HEK293 (cell line): ENCODE results near the gene LPAR6.

Experiments
- CTCF ChIA-PET: fragments of 350-600 bp; formaldehyde crosslinking; extraction: SDS; loops from one replicate; lab custom pipeline; 2021; ENCODE audit warnings: antibody characterized with exemption; lab: Yijun Ruan, JAX
- POLR2A ChIA-PET: fragments of 300-600 bp; formaldehyde crosslinking; extraction: SDS; loops from one replicate; lab custom pipeline; 2020; ENCODE audit warnings: antibody characterized with exemption, inconsistent platforms; lab: Yijun Ruan, JAX
- H3K27ac ChIP-seq: fragments of 200-500 bp; sonication (Bioruptor generic); 2 replicates; pipeline ENCODE4 v1.5.1; 2014; ENCODE audit warnings: low read depth, low read length, control low read depth, inconsistent platforms; ENCODE audit errors: extremely low read depth
- H3K36me3 ChIP-seq, 2 experiments: fragments of 200-500 bp in 1 of 2; sonication (Bioruptor generic) in 1 of 2; 1 replicate in 1 of 2; 2 replicates in 1 of 2; pipeline ENCODE4 v1.5.1; 2014 to 2017; ENCODE audit warnings: inconsistent platforms in 2 of 2, low read length in 2 of 2; ENCODE audit not compliant: control insufficient read depth in 2 of 2, insufficient read depth in 1 of 2
- H3K4me1 ChIP-seq: fragments of 200-500 bp; sonication (Bioruptor generic); 2 replicates; pipeline ENCODE4 v1.5.1; 2014; ENCODE audit warnings: mild to moderate bottlenecking, low read length, inconsistent platforms; ENCODE audit not compliant: control insufficient read depth, insufficient read depth
- H3K4me3 ChIP-seq: 2 replicates; pipeline ENCODE4 v1.5.1; 2011; ENCODE audit warnings: low read depth, mild to moderate bottlenecking, control low read depth, low read length, moderate library complexity
- H3K9me3 ChIP-seq: fragments of 200-500 bp; sonication (Bioruptor generic); 2 replicates; pipeline ENCODE4 v1.5.1; 2014; ENCODE audit warnings: low read depth, low read length, inconsistent platforms; ENCODE audit not compliant: control insufficient read depth, insufficient read depth
- AEBP2 ChIP-seq: fragments of 450-650 bp; formaldehyde crosslinking; IDR thresholded peaks from 2 replicates; pipeline ENCODE4 v1.5.1; 2016; ENCODE audit warnings: missing biosample characterization, missing genetic modification characterization, borderline replicate concordance
- HOXD13 ChIP-seq: sonication (generic); formaldehyde crosslinking; IDR thresholded peaks from 2 replicates; pipeline ENCODE4 v1.8.0; 2022; ENCODE audit warnings: missing genetic modification reagents, borderline replicate concordance
- REST ChIP-seq: fragments of 450-650 bp; formaldehyde crosslinking; IDR thresholded peaks from 2 replicates; pipeline ENCODE4 v1.5.1; 2016; ENCODE audit warnings: missing biosample characterization, missing genetic modification characterization
- ZBTB11 ChIP-seq: fragments of 450-650 bp; formaldehyde crosslinking; conservative IDR thresholded peaks from 2 replicates; pipeline ENCODE4 v1.5.1; 2016; ENCODE audit warnings: low read depth, missing biosample characterization, missing genetic modification characterization
- ZEB2 ChIP-seq: fragments of 450-650 bp; formaldehyde crosslinking; IDR thresholded peaks from 2 replicates; pipeline ENCODE4 v1.5.1; 2016; ENCODE audit warnings: missing biosample characterization, missing genetic modification characterization
- ZNF132 ChIP-seq: fragments of 450-650 bp; formaldehyde crosslinking; IDR thresholded peaks from 2 replicates; pipeline ENCODE4 v1.5.1; 2017; ENCODE audit warnings: missing biosample characterization, missing genetic modification characterization, borderline replicate concordance
- ZNF138 ChIP-seq: fragments of 450-650 bp; formaldehyde crosslinking; IDR thresholded peaks from 2 replicates; pipeline ENCODE4 v1.5.1; 2016; ENCODE audit warnings: missing biosample characterization, missing genetic modification characterization, borderline replicate concordance
- ZNF394 ChIP-seq: fragments of 450-650 bp; formaldehyde crosslinking; IDR thresholded peaks from 2 replicates; pipeline ENCODE4 v1.5.1; 2016; ENCODE audit warnings: missing biosample characterization, missing genetic modification characterization, mild to moderate bottlenecking, moderate library complexity, borderline replicate concordance
- ZNF610 ChIP-seq: fragments of 450-650 bp; formaldehyde crosslinking; IDR thresholded peaks from 2 replicates; pipeline ENCODE4 v1.5.1; 2016; ENCODE audit warnings: missing biosample characterization, missing genetic modification characterization, borderline replicate concordance
- ZNF747 ChIP-seq: fragments of 450-650 bp; formaldehyde crosslinking; IDR thresholded peaks from 2 replicates; pipeline ENCODE4 v1.5.1; 2016; ENCODE audit warnings: missing biosample characterization, missing genetic modification characterization
- ZNF830 ChIP-seq: fragments of 450-650 bp; IDR thresholded peaks from 2 replicates; pipeline ENCODE4 v1.5.0; 2018; ENCODE audit warnings: missing biosample characterization, missing genetic modification characterization, low read depth, mild to moderate bottlenecking, moderate library complexity
- TF ChIP-seq, protein P1 (sequence below): fragments of 450-650 bp; formaldehyde crosslinking; IDR thresholded peaks from 2 replicates; pipeline ENCODE4 v1.5.1; 2017; ENCODE audit warnings: missing biosample characterization, missing genetic modification characterization
- TF ChIP-seq, protein P2 (sequence below): fragments of 450-650 bp; formaldehyde crosslinking; IDR thresholded peaks from 2 replicates; pipeline ENCODE4 v1.5.1; 2016; ENCODE audit warnings: missing biosample characterization, missing genetic modification characterization
- TF ChIP-seq, protein P3 (sequence below): fragments of 450-650 bp; formaldehyde crosslinking; IDR thresholded peaks from 2 replicates; pipeline ENCODE4 v1.5.1; 2016; ENCODE audit warnings: missing biosample characterization, missing genetic modification characterization

Gene LPAR6

GRCh38 chr13:48436661-48437288 is 23.9 kb upstream of the LPAR6 start (continued):
- TF ChIP-seq, protein P1, sequence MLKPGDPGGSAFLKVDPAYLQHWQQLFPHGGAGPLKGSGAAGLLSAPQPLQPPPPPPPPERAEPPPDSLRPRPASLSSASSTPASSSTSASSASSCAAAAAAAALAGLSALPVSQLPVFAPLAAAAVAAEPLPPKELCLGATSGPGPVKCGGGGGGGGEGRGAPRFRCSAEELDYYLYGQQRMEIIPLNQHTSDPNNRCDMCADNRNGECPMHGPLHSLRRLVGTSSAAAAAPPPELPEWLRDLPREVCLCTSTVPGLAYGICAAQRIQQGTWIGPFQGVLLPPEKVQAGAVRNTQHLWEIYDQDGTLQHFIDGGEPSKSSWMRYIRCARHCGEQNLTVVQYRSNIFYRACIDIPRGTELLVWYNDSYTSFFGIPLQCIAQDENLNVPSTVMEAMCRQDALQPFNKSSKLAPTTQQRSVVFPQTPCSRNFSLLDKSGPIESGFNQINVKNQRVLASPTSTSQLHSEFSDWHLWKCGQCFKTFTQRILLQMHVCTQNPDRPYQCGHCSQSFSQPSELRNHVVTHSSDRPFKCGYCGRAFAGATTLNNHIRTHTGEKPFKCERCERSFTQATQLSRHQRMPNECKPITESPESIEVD (tag by site-specific recombination), result peak; percentile 85

GRCh38 chr13:48434200-48434599 is 21.3 kb upstream of the LPAR6 start:
- POLR2A ChIA-PET, result no interaction called here
- Histone ChIP-seq H3K4me3 (no peak overlapping the region), H3K27ac (no peak overlapping the region), H3K4me1 (peaks cover 16% of the 10 kb centered on the region), H3K9me3 (no peaks in the 10 kb centered on the region), H3K36me3 (no peaks in the 10 kb centered on the region)
- no peak for TF ChIP-seq HOXD13 (CRISPR knock-in tag)
- TF ChIP-seq, protein P2, sequence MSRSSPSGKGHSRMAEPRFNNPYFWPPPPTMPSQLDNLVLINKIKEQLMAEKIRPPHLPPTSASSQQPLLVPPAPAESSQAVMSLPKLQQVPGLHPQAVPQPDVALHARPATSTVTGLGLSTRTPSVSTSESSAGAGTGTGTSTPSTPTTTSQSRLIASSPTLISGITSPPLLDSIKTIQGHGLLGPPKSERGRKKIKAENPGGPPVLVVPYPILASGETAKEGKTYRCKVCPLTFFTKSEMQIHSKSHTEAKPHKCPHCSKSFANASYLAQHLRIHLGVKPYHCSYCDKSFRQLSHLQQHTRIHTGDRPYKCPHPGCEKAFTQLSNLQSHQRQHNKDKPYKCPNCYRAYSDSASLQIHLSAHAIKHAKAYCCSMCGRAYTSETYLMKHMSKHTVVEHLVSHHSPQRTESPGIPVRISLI (tag by site-specific recombination), result no peak
- no peak for TF ChIP-seq ZEB2 (tag by site-specific recombination)
- TF ChIP-seq ZNF747 (tag by site-specific recombination), result no peak
- TF ChIP-seq REST (tag by site-specific recombination), result no peak
- no peak for TF ChIP-seq AEBP2 (tag by site-specific recombination)
- no peak for TF ChIP-seq ZNF610
- TF ChIP-seq ZNF132 (tag by site-specific recombination), result no peak
- TF ChIP-seq, protein P3, sequence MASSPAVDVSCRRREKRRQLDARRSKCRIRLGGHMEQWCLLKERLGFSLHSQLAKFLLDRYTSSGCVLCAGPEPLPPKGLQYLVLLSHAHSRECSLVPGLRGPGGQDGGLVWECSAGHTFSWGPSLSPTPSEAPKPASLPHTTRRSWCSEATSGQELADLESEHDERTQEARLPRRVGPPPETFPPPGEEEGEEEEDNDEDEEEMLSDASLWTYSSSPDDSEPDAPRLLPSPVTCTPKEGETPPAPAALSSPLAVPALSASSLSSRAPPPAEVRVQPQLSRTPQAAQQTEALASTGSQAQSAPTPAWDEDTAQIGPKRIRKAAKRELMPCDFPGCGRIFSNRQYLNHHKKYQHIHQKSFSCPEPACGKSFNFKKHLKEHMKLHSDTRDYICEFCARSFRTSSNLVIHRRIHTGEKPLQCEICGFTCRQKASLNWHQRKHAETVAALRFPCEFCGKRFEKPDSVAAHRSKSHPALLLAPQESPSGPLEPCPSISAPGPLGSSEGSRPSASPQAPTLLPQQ (tag by site-specific recombination), result no peak
- no peak for TF ChIP-seq ZNF138 (tag by site-specific recombination)
- CTCF ChIA-PET, result no interaction called here

- Histone ChIP-seq H3K4me3 (no peak overlapping the region), H3K36me3 (no peaks in the 10 kb centered on the region), H3K9me3 (no peaks in the 10 kb centered on the region), H3K27ac (no peak overlapping the region), H3K4me1 (peaks cover 12% of the 10 kb centered on the region)
- CTCF ChIA-PET, result interaction anchor here (0.5 kb wide), 1 partner anchor 1668 kb away, joined by 3 read pairs; no protein-coding TSS in a partner anchor
- POLR2A ChIA-PET, result no interaction called here
- peak; percentile 82 for TF ChIP-seq ZNF394 (tag by site-specific recombination)
- TF ChIP-seq, protein P2 (tag by site-specific recombination), result peak; percentile 66; the same call in 1 of the 2 replicates
- TF ChIP-seq ZBTB11 (tag by site-specific recombination), result no peak
- no peak for TF ChIP-seq ZNF830 (tag by site-specific recombination)
These were observed 19.2 kb upstream of the LPAR6 start for GRCh38 chr13:48431987-48432615.
